RWPE2 (cell line): ENCODE data around the gene KCTD17.

ENCODE experiments used
- ATAC-seq: fragments of 200-7000 bp; cut with Tn5 transposase; 3 replicates; pipeline ENCODE4 v1.9.1; 2021; ENCODE audit warnings: low read depth
- DNase-seq: peaks from one replicate; pipeline ENCODE4 v3.0.0-alpha.2; 2020; ENCODE audit warnings: low spot score
- H3K27ac ChIP-seq: fragments of 450-650 bp; 2 replicates; pipeline ENCODE4 v1.5.1; 2017; ENCODE audit warnings: mild to moderate bottlenecking; ENCODE audit not compliant: poor library complexity, severe bottlenecking
- H3K27me3 ChIP-seq: fragments of 250-450 bp; sonication (Bioruptor Pico); 2 replicates; pipeline ENCODE4 v1.5.1; 2021; ENCODE audit warnings: mild to moderate bottlenecking, moderate library complexity; ENCODE audit not compliant: insufficient read depth, poor library complexity, severe bottlenecking
- H3K36me3 ChIP-seq: fragments of 250-450 bp; sonication (Bioruptor Pico); 2 replicates; pipeline ENCODE4 v1.5.1; 2020; ENCODE audit warnings: low read depth, mild to moderate bottlenecking, moderate library complexity
- H3K4me1 ChIP-seq: fragments of 250-450 bp; sonication (Bioruptor Pico); 2 replicates; pipeline ENCODE4 v1.5.1; 2021; ENCODE audit warnings: mild to moderate bottlenecking, moderate library complexity; ENCODE audit not compliant: insufficient read depth, poor library complexity, severe bottlenecking
- H3K4me3 ChIP-seq: fragments of 250-450 bp; sonication (Bioruptor Pico); 2 replicates; pipeline ENCODE4 v1.5.1; 2021; ENCODE audit warnings: mild to moderate bottlenecking, moderate library complexity; ENCODE audit not compliant: severe bottlenecking
- H3K9me3 ChIP-seq: fragments of 250-450 bp; sonication (Bioruptor Pico); 2 replicates; pipeline ENCODE4 v1.5.1; 2021; ENCODE audit warnings: mild to moderate bottlenecking, moderate library complexity; ENCODE audit not compliant: severe bottlenecking
- TF ChIP-seq, protein P1 (sequence below): fragments of 450-650 bp; IDR thresholded peaks from one replicate; pipeline ENCODE4 v1.5.1; 2017; ENCODE audit warnings: mild to moderate bottlenecking, moderate library complexity; ENCODE audit not compliant: poor library complexity, severe bottlenecking

Gene KCTD17

DNA sequence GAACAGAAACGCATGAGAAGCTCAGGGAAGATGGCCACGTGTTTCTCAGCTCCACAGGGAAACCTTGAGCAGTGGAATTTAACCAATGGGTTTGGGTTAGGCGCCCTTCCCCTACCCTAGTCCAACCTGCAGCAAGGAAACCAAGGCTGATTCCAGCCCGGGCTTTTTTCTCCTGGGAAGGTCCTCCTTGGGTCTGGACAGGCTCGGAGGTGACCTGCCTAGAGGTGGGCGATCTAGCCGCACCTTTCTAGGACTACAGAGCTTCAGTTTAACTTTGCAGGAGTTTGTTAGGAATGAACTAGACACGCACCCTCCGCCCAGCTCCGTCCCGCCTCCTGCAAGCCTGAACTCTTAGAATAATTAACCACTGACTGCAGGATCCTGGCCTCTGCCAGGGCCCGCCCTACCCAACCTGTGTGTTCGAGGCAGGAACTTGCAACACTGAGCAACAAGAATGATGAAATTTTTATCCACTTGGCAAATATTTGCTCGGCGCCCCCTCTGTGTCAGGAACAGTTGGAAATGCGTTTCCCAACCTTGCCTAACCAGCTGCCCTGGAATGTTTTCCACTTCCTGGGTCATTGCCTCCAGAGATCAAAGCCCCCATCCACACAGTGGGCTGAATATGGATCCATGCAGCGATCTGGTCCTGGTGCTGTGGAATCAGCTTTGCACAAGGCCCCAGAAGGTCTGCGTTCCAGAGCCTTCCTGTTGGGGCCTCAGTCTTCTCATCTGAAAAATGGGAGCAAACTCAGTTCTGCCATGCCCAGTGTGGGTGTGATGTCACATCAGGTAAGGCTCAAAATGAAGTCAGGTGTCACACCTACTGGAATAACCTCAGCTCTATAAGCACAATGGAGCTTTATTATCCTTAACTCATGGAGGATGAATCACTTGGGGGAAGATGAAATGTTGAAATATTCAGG lies 18.7 kb upstream of the KCTD17 start:
- H3K27ac ChIP-seq, result peak overlapping the region; percentile 85
- H3K36me3 ChIP-seq, result no peaks in the 10 kb centered on the region; the same call in 1 of the 2 replicates
- no peaks in the 10 kb centered on the region for H3K27me3 ChIP-seq
- TF ChIP-seq, protein P1, sequence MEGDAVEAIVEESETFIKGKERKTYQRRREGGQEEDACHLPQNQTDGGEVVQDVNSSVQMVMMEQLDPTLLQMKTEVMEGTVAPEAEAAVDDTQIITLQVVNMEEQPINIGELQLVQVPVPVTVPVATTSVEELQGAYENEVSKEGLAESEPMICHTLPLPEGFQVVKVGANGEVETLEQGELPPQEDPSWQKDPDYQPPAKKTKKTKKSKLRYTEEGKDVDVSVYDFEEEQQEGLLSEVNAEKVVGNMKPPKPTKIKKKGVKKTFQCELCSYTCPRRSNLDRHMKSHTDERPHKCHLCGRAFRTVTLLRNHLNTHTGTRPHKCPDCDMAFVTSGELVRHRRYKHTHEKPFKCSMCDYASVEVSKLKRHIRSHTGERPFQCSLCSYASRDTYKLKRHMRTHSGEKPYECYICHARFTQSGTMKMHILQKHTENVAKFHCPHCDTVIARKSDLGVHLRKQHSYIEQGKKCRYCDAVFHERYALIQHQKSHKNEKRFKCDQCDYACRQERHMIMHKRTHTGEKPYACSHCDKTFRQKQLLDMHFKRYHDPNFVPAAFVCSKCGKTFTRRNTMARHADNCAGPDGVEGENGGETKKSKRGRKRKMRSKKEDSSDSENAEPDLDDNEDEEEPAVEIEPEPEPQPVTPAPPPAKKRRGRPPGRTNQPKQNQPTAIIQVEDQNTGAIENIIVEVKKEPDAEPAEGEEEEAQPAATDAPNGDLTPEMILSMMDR, result no peak
- H3K4me1 ChIP-seq, result peaks cover 19% of the 10 kb centered on the region
- no peaks in the 10 kb centered on the region for H3K9me3 ChIP-seq
- DNase-seq (peak; percentile 91), ATAC-seq (peak; percentile 97)
- H3K4me3 ChIP-seq, result no peak overlapping the region

DNA sequence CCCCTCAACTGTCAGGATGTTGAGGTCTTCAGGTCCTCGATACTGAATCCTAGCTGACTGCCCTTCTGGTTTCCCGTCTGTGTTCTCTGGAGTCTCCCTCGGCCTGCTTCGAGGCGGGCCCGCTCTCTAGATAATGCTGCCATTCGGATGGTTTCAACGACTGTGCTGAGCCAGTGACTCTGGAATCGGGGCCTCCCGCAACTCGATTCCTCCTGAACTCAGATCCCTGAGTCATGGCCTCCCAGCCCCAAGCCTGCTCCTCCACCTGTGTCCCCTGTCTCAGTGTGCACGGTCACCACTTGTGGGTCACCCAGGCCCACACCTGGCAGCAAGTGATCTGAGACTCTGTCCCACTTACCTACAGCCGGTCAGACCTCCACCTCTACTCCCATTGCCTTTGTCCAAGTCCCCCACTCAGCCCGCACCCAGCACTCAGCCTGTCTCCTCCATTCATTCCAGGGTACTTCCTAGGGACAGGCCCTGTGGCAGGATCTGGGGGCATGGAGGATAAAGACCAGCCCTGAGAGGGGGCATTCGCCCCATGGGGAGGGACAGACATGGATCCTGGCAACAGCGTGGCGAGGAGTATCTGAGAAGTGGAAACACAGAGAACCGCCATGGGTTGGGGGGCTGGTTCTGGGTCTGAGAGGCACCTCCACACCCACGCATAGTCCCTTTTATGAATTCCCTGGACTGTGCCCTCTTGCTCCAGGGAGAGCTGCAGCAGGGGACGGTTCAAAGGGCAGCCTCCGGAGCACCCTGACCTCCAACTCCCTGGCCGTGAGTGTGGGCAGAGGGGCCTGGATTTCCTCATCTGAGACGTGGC lies 17.7 kb upstream of the KCTD17 start:
- peaks cover 19% of the 10 kb centered on the region for H3K4me1 ChIP-seq
- ATAC-seq (no peak), DNase-seq (no peak)
- H3K27me3 ChIP-seq, result no peaks in the 10 kb centered on the region
- H3K9me3 ChIP-seq, result no peaks in the 10 kb centered on the region
- H3K36me3 ChIP-seq, result no peaks in the 10 kb centered on the region
- TF ChIP-seq, protein P1, result no peak
- no peak overlapping the region for H3K4me3 ChIP-seq
- peak overlapping the region; percentile 85 for H3K27ac ChIP-seq

DNA sequence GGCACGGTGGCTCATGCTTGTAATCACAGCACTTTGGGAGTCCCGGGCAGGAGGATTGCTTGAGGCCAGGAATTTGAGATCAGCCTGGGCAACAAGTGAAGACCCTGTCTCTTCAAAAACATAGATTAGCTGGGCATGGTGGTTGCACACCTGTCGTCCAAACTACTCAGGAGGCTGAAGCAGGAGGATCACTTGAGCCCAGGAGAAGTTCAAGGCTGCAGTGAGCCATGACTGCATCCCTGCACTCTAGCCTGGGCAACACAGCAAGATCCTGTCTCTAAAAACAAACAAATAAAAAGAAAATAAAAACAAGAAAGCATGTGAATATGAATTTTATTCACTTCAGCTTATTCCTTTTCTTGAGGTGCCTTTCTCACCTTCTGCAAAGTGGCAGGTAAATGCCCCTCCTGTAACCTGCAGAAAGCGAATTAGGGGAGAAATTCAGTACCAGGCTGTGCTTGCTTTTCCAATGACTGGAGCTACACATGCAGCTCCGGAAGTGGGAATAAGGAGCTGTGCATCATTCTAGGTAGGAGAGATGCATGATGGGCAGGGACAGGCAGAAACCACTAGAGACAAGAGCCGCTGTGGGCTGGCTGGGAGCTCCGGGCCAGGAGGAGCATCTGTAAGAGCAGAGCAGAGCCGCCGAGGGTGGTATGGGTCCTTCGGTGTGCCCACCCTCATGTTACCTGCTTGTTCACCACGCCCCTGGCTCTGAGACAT lies 14.7 kb upstream of the KCTD17 start:
- H3K27ac ChIP-seq, result no peak overlapping the region
- no peak for DNase-seq
- peaks cover 27% of the 10 kb centered on the region for H3K4me1 ChIP-seq

DNA sequence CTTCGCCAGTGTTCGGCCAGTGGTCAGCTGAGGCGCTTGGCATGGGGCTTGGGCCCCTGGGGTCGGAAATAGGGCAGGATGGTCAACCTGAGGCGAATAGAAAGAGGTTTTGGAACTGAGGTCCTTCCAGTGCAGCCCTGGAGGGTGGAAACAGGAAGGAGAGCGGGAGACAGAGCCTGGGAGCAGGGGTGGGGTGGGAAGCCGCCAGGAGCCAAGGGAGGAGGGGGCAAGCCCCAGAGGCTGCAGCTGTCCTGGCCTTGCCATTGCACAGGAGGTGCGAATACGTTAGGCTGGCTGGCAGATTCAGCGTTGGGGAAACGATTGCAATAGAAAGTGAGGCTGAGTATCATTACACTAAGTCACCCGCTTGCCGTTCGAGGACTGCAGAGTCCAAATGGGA lies 13.9 kb upstream of the KCTD17 start:
- Histone ChIP-seq H3K4me1 (peaks cover 19% of the 10 kb centered on the region), H3K27ac (no peak overlapping the region), H3K36me3 (no peaks in the 10 kb centered on the region), H3K4me3 (no peak overlapping the region), H3K9me3 (no peaks in the 10 kb centered on the region), H3K27me3 (no peaks in the 10 kb centered on the region)
- no peak for ATAC-seq
- TF ChIP-seq, protein P1, result no peak
- no peak for DNase-seq

More for the DNA sequence above, 14.7 kb upstream of the KCTD17 start:
- Histone ChIP-seq H3K9me3 (no peaks in the 10 kb centered on the region), H3K27me3 (no peaks in the 10 kb centered on the region), H3K36me3 (no peaks in the 10 kb centered on the region), H3K4me3 (no peak overlapping the region)
- TF ChIP-seq, protein P1, result no peak
- no peak for ATAC-seq
